ENCODE results near the gene GTSF1L. TPM values are rescaled to one million over a fixed set of nuclear protein-coding genes. Genes with fewer than 3 reads are reported as not detected.

The GTSF1L gene
- not detected in 2 replicates for total RNA-seq (ENCODE audit: low replicate concordance)

GRCh38 chr20:43726811-43727338, at the start of gene GTSF1L:
Gene GTSF1L, minus strand, starts transcription at chr20:43727002. Its CDS starts 308 bp downstream, at chr20:43726694.
- Histone ChIP-seq H2AFZ (replicated peaks) (no peak within 1 kb of the TSS), H3F3A (ENCODE audit: low read depth) (no peaks in the 10 kb centered on the region), H3K79me2 (ENCODE audit: low read depth) (no peaks in the 10 kb centered on the region), H3K4me3 (no peak within 1 kb of the TSS), H3K4me1 (peaks cover 1% of the 10 kb centered on the region), H3K9ac (no peak within 1 kb of the TSS), H3K9me3 (ENCODE audit: low read depth) (no peaks in the 10 kb centered on the region), H3K27me3 (no peaks in the 10 kb centered on the region), H4K20me1 (ENCODE audit: low read depth) (no peaks in the 10 kb centered on the region), H3K36me3 (no peaks in the 10 kb centered on the region), H3K27ac (no peak within 1 kb of the TSS), H3K4me2 (no peak within 1 kb of the TSS)
- TF ChIP-seq EZH2 (IDR thresholded peaks at IDR 0.05) (no peak), EZH2phosphoT487 (IDR thresholded peaks at IDR 0.05) (no peak), CTCF (IDR thresholded peaks at IDR 0.05) (no peak)
- no peak within 1 kb of the TSS for H3K27ac Mint-ChIP-seq
- H3K4me1 Mint-ChIP-seq = no peaks in the 10 kb centered on the region
- H3K36me3 Mint-ChIP-seq = no peaks in the 10 kb centered on the region
- no peaks in the 10 kb centered on the region for H3K27me3 Mint-ChIP-seq (ENCODE audit: insufficient read depth, low read depth)
- DNase-seq (ENCODE audit: low spot score) = no peak
- H3K4me3 Mint-ChIP-seq = no peak within 1 kb of the TSS
- no peaks in the 10 kb centered on the region for H3K9me3 Mint-ChIP-seq

- TF ChIP-seq EZH2phosphoT487 (IDR thresholded peaks at IDR 0.05) = no peak
- TF ChIP-seq EZH2 (IDR thresholded peaks at IDR 0.05) = no peak
- no peak for TF ChIP-seq CTCF (IDR thresholded peaks at IDR 0.05)
- H2AFZ ChIP-seq (replicated peaks) = no peak overlapping the region
- no peaks in the 10 kb centered on the region for H4K20me1 ChIP-seq (ENCODE audit: low read depth)
- H3K27ac Mint-ChIP-seq = no peak overlapping the region
- peaks cover 3% of the 10 kb centered on the region for H3K4me1 Mint-ChIP-seq
- H3K4me2 ChIP-seq = no peak overlapping the region
- no peaks in the 10 kb centered on the region for H3K36me3 Mint-ChIP-seq
- H3K36me3 ChIP-seq = no peaks in the 10 kb centered on the region
- H3K9ac ChIP-seq = no peak overlapping the region
- H3K27ac ChIP-seq = no peak overlapping the region
- no peaks in the 10 kb centered on the region for H3K27me3 ChIP-seq
- DNase-seq (ENCODE audit: low spot score) = no peak
- no peaks in the 10 kb centered on the region for H3F3A ChIP-seq (ENCODE audit: low read depth)
- H3K9me3 Mint-ChIP-seq = peaks cover 8% of the 10 kb centered on the region
- H3K79me2 ChIP-seq (ENCODE audit: low read depth) = no peaks in the 10 kb centered on the region
- no peaks in the 10 kb centered on the region for H3K4me1 ChIP-seq
- H3K27me3 Mint-ChIP-seq (ENCODE audit: insufficient read depth, low read depth) = peaks cover 5% of the 10 kb centered on the region
- H3K4me3 Mint-ChIP-seq = no peak overlapping the region
- H3K9me3 ChIP-seq (ENCODE audit: low read depth) = no peaks in the 10 kb centered on the region
- H3K4me3 ChIP-seq = no peak overlapping the region
These were observed 48.0 kb upstream of the GTSF1L start for GRCh38 chr20:43774754-43775153.

- no peak overlapping the region for H3K4me3 ChIP-seq
- H3K4me1 ChIP-seq = no peaks in the 10 kb centered on the region
- no peak overlapping the region for H3K4me2 ChIP-seq
- Mint-ChIP-seq H3K4me3 (no peak overlapping the region), H3K36me3 (no peaks in the 10 kb centered on the region), H3K9me3 (no peaks in the 10 kb centered on the region), H3K27ac (no peak overlapping the region), H3K4me1 (peaks cover 22% of the 10 kb centered on the region), H3K27me3 (ENCODE audit: insufficient read depth, low read depth) (peaks cover 6% of the 10 kb centered on the region)
- no peaks in the 10 kb centered on the region for H3K79me2 ChIP-seq (ENCODE audit: low read depth)
- H3K9me3 ChIP-seq (ENCODE audit: low read depth) = no peaks in the 10 kb centered on the region
- no peaks in the 10 kb centered on the region for H4K20me1 ChIP-seq (ENCODE audit: low read depth)
- no peaks in the 10 kb centered on the region for H3F3A ChIP-seq (ENCODE audit: low read depth)
- no peak overlapping the region for H3K9ac ChIP-seq
- H2AFZ ChIP-seq (replicated peaks) = no peak overlapping the region
- H3K27me3 ChIP-seq = no peaks in the 10 kb centered on the region
- no peaks in the 10 kb centered on the region for H3K36me3 ChIP-seq
- H3K27ac ChIP-seq = no peak overlapping the region
- no peak for DNase-seq (ENCODE audit: low spot score)
- TF ChIP-seq CTCF (IDR thresholded peaks at IDR 0.05) (no peak), EZH2 (IDR thresholded peaks at IDR 0.05) (no peak), EZH2phosphoT487 (IDR thresholded peaks at IDR 0.05) (no peak)
These were observed 44.8 kb upstream of the GTSF1L start for GRCh38 chr20:43771503-43772190.

Measured in neural progenitor cell (in vitro differentiated cells).